Fibroblast of the aortic adventitia (primary cell): ENCODE results near the gene BPIFB4. TPM values are rescaled to one million over a fixed set of nuclear protein-coding genes. Genes with fewer than 3 reads are reported as not detected.

Experiments used
- DNase-seq: peaks from one replicate; pipeline ENCODE4 v3.0.0-alpha.2; 2010; ENCODE audit warnings: low read depth
- H3K4me3 ChIP-seq: 2 replicates; pipeline ENCODE4 v1.5.1; 2011; ENCODE audit warnings: low read depth, mild to moderate bottlenecking, control low read depth, low read length, moderate library complexity
- CTCF ChIP-seq: IDR thresholded peaks from 2 replicates; pipeline ENCODE4 v1.5.1; 2011; ENCODE audit warnings: mild to moderate bottlenecking, low read length, control low read depth, inconsistent platforms; ENCODE audit not compliant: insufficient read depth
- total RNA-seq: library from RNA; depleted of rRNA; stranded (reverse); fragments of >200 nt; gene quantifications from 2 replicates; pipeline ENCODE4 v1.2.3, GENCODE V29; 2012; ENCODE audit warnings: low replicate concordance

Gene BPIFB4
- total RNA-seq, 1 donor, result not detected

GRCh38 chr20:33132513-33133372, 53.3 kb downstream of the BPIFB4 start:
- H3K4me3 ChIP-seq, result no peak overlapping the region
- DNase-seq, result no peak
- TF ChIP-seq CTCF, result no peak

GRCh38 chr20:33133373-33133941, 54.0 kb downstream of the BPIFB4 start:
- H3K4me3 ChIP-seq, result no peak overlapping the region
- no peak for TF ChIP-seq CTCF
- DNase-seq, result no peak

- H3K4me3 ChIP-seq, result no peak overlapping the region
- no peak for TF ChIP-seq CTCF
- DNase-seq, result no peak
Observed at GRCh38 chr20:33137195-33137594, 57.8 kb downstream of the BPIFB4 start.

- TF ChIP-seq CTCF, result no peak
- no peak overlapping the region for H3K4me3 ChIP-seq
- DNase-seq, result no peak
Observed at GRCh38 chr20:33139467-33139866, 60.0 kb downstream of the BPIFB4 start.

- DNase-seq, result no peak
- no peak for TF ChIP-seq CTCF
- no peak overlapping the region for H3K4me3 ChIP-seq
Observed at GRCh38 chr20:33145521-33145920, 66.1 kb downstream of the BPIFB4 start.

GRCh38 chr20:33147299-33147698, 67.9 kb downstream of the BPIFB4 start:
- DNase-seq, result no peak
- H3K4me3 ChIP-seq, result no peak overlapping the region
- no peak for TF ChIP-seq CTCF
